ENCODE results near the gene RHBDL3. TPM values are rescaled to one million over a fixed set of nuclear protein-coding genes. Genes with fewer than 3 reads are reported as not detected.

Gene RHBDL3
- total RNA-seq, 4 donors from 2014 or later, result 0.52 to 2.2 (median 1.5) TPM

- TF ChIP-seq POLR2AphosphoS5 (IDR thresholded peaks at IDR 0.05) (no peak), EP300 (IDR thresholded peaks at IDR 0.05) (no peak), POLR2A (IDR thresholded peaks at IDR 0.05) (no peak)
- H3K27me3 ChIP-seq, result peaks cover 16% of the 10 kb centered on the region
Measured at GRCh38 chr17:32286518-32286900, 20.9 kb downstream of the RHBDL3 start.

GRCh38 chr17:32287804-32288511 is 22.3 kb downstream of the RHBDL3 start:
- H3K27me3 ChIP-seq, result peaks cover 16% of the 10 kb centered on the region
- H3K4me3 ChIP-seq, result no peak overlapping the region
- no peaks in the 10 kb centered on the region for H3K36me3 ChIP-seq
- ATAC-seq, result no peak
- H3K4me1 ChIP-seq, result no peaks in the 10 kb centered on the region
- H3K27ac ChIP-seq, result no peak overlapping the region
- H3K9me3 ChIP-seq, result no peaks in the 10 kb centered on the region
- TF ChIP-seq POLR2AphosphoS5 (IDR thresholded peaks at IDR 0.05), result no peak
- TF ChIP-seq EP300 (IDR thresholded peaks at IDR 0.05), result no peak
- TF ChIP-seq CTCF (IDR thresholded peaks at IDR 0.05), result no peak
- no peak for TF ChIP-seq POLR2A (IDR thresholded peaks at IDR 0.05)
- WGBS, 2 donors (ENCODE audit: low coverage in 1 of 2), result 50 to 100% methylated on average over 1 of the region's 10 CpGs

More at GRCh38 chr17:32286518-32286900, 20.9 kb downstream of the RHBDL3 start:
- ATAC-seq, result no peak
- Histone ChIP-seq H3K36me3 (no peaks in the 10 kb centered on the region), H3K27ac (no peak overlapping the region), H3K4me3 (no peak overlapping the region), H3K4me1 (no peaks in the 10 kb centered on the region), H3K9me3 (no peaks in the 10 kb centered on the region)
- WGBS, 2 donors (ENCODE audit: low coverage in 1 of 2), result 85% methylated on average over 5 of the region's 5 CpGs; no CpG with 5 or more reads in 1 of the 2 donors

- Histone ChIP-seq H3K4me1 (no peaks in the 10 kb centered on the region), H3K27me3 (peaks cover 14% of the 10 kb centered on the region), H3K4me3 (no peak overlapping the region), H3K27ac (no peak overlapping the region), H3K36me3 (no peaks in the 10 kb centered on the region), H3K9me3 (no peaks in the 10 kb centered on the region)
- no peak for ATAC-seq
- TF ChIP-seq POLR2AphosphoS5 (IDR thresholded peaks at IDR 0.05) (no peak), CTCF (IDR thresholded peaks at IDR 0.05) (no peak), POLR2A (IDR thresholded peaks at IDR 0.05) (no peak), EP300 (IDR thresholded peaks at IDR 0.05) (no peak)
- WGBS, 2 donors (ENCODE audit: low coverage in 1 of 2), result 58 to 82% methylated on average over 2 to 3 of the region's 11 CpGs
Measured at GRCh38 chr17:32288615-32289014, 23.0 kb downstream of the RHBDL3 start.

- ATAC-seq, result no peak
- Histone ChIP-seq H3K4me3 (no peak overlapping the region), H3K27ac (no peak overlapping the region), H3K4me1 (no peaks in the 10 kb centered on the region), H3K27me3 (peaks cover 7% of the 10 kb centered on the region), H3K36me3 (no peaks in the 10 kb centered on the region), H3K9me3 (no peaks in the 10 kb centered on the region)
- WGBS, 2 donors (ENCODE audit: low coverage in 1 of 2), result 83 to 100% methylated on average over 1 to 9 of the region's 9 CpGs
- TF ChIP-seq CTCF (IDR thresholded peaks at IDR 0.05), result no peak
- no peak for TF ChIP-seq POLR2A (IDR thresholded peaks at IDR 0.05)
- no peak for TF ChIP-seq POLR2AphosphoS5 (IDR thresholded peaks at IDR 0.05)
- no peak for TF ChIP-seq EP300 (IDR thresholded peaks at IDR 0.05)
Measured at GRCh38 chr17:32289471-32290070, 23.9 kb downstream of the RHBDL3 start.

GRCh38 chr17:32292094-32292493 is 26.5 kb downstream of the RHBDL3 start:
- WGBS, 2 donors (ENCODE audit: low coverage in 1 of 2), result 60 to 79% methylated on average over 3 to 4 of the region's 4 CpGs
- H3K9me3 ChIP-seq, result no peaks in the 10 kb centered on the region
- no peaks in the 10 kb centered on the region for H3K27me3 ChIP-seq
- H3K4me3 ChIP-seq, result no peak overlapping the region
- H3K4me1 ChIP-seq, result no peaks in the 10 kb centered on the region
- TF ChIP-seq CTCF (IDR thresholded peaks at IDR 0.05), result no peak
- no peak for TF ChIP-seq POLR2A (IDR thresholded peaks at IDR 0.05)
- TF ChIP-seq EP300 (IDR thresholded peaks at IDR 0.05), result no peak
- ATAC-seq, result no peak
- no peak overlapping the region for H3K27ac ChIP-seq
- no peaks in the 10 kb centered on the region for H3K36me3 ChIP-seq
